ENCODE measurements around the gene NFATC3.

Gene NFATC3

GRCh38 chr16:68166264-68166663 lies 81.1 kb downstream of the NFATC3 start:
- H3K4me3 ChIP-seq (ENCODE audit: low read depth, low read length) = no peak overlapping the region
- DNase-seq (ENCODE audit: low read depth) = no peak
- TF ChIP-seq MAX (IDR thresholded peaks at IDR 0.05; ENCODE audit: low read depth, low read length) (no peak), MYC (IDR thresholded peaks at IDR 0.05; ENCODE audit: low read depth, low read length) (no peak), CTCF (IDR thresholded peaks at IDR 0.05; ENCODE audit: low read depth, low read length) (no peak), POLR2A (IDR thresholded peaks at IDR 0.05; ENCODE audit: extremely low read depth, insufficient read length) (no peak)

GRCh38 chr16:68179196-68179795 lies 94.1 kb downstream of the NFATC3 start:
- no peak for TF ChIP-seq MYC (IDR thresholded peaks at IDR 0.05; ENCODE audit: low read depth, low read length)
- TF ChIP-seq CTCF (IDR thresholded peaks at IDR 0.05; ENCODE audit: low read depth, low read length) = no peak
- TF ChIP-seq MAX (IDR thresholded peaks at IDR 0.05; ENCODE audit: low read depth, low read length) = no peak
- TF ChIP-seq POLR2A (IDR thresholded peaks at IDR 0.05; ENCODE audit: extremely low read depth, insufficient read length) = no peak

DNA sequence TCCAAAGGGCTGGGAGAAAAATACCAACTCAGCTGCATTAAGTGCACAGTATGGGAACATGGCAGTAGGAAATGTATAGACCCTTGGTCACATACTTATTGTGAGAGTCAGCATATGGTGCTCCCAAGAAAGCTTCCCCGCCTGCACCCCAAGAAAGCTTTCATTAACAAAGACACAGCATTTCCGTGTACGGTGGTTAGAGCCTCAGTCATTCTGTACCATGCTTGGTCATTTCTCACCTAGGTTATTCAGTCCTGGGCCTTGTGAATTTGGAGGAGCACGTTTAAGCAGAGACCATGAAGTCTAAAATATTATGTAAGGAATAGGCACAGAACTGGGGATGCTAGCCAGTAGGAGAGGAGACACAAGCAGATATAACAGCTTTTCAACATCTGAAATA lies 94.7 kb downstream of the NFATC3 start:
- no peak for DNase-seq (ENCODE audit: low read depth)
- TF ChIP-seq CTCF (IDR thresholded peaks at IDR 0.05; ENCODE audit: low read depth, low read length) = no peak
- no peak for TF ChIP-seq MAX (IDR thresholded peaks at IDR 0.05; ENCODE audit: low read depth, low read length)
- no peak for TF ChIP-seq POLR2A (IDR thresholded peaks at IDR 0.05; ENCODE audit: extremely low read depth, insufficient read length)
- no peak for TF ChIP-seq MYC (IDR thresholded peaks at IDR 0.05; ENCODE audit: low read depth, low read length)
- H3K4me3 ChIP-seq (ENCODE audit: low read depth, low read length) = no peak overlapping the region

More at GRCh38 chr16:68179196-68179795, 94.1 kb downstream of the NFATC3 start:
- H3K4me3 ChIP-seq (ENCODE audit: low read depth, low read length) = no peak overlapping the region
- DNase-seq (ENCODE audit: low read depth) = no peak

DNA sequence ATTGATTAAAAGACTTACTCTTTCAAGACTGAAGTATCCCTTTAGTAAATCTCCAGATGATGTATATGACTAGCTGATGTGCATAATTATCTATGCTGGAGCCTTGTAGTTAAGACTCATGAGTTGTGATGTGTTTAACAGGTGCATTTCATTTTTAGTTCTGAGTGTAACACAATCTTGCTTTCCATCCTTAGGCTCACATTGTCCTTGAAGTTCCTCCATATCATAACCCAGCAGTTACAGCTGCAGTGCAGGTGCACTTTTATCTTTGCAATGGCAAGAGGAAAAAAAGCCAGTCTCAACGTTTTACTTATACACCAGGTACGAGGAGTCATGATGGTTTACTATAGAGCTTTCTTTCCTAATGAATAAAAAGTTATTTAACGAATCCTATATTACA lies 97.9 kb downstream of the NFATC3 start:
- no peak overlapping the region for H3K4me3 ChIP-seq (ENCODE audit: low read depth, low read length)
- TF ChIP-seq POLR2A (IDR thresholded peaks at IDR 0.05; ENCODE audit: extremely low read depth, insufficient read length) (no peak), MYC (IDR thresholded peaks at IDR 0.05; ENCODE audit: low read depth, low read length) (no peak)
- no peak for DNase-seq (ENCODE audit: low read depth)

DNA sequence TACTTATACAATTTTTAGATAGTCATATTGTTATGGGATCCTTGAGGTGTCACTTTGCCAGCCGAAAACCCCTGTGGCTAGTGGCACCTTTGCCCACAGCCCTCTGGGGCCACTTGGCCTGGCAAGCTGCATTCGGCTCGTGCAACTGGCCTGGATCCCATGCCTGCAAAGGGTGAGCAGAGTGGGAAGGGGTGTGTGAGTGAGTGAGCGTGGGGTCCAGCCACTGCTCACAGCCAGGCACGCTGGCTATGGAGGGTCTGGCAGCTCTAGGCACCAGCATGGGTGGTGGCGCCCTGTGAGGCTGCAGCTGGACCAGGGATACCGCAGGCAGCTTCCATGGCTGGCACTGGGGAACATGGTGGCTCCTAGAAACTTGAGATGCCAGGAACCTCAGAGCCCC lies 101.7 kb downstream of the NFATC3 start:
- DNase-seq (ENCODE audit: low read depth) = no peak
- no peak for TF ChIP-seq MYC (IDR thresholded peaks at IDR 0.05; ENCODE audit: low read depth, low read length)
- no peak for TF ChIP-seq CTCF (IDR thresholded peaks at IDR 0.05; ENCODE audit: low read depth, low read length)
- TF ChIP-seq POLR2A (IDR thresholded peaks at IDR 0.05; ENCODE audit: extremely low read depth, insufficient read length) = no peak
- TF ChIP-seq MAX (IDR thresholded peaks at IDR 0.05; ENCODE audit: low read depth, low read length) = no peak
- H3K4me3 ChIP-seq (ENCODE audit: low read depth, low read length) = no peak overlapping the region

- DNase-seq (ENCODE audit: low read depth) = no peak
- TF ChIP-seq MAX (IDR thresholded peaks at IDR 0.05; ENCODE audit: low read depth, low read length) (no peak), MYC (IDR thresholded peaks at IDR 0.05; ENCODE audit: low read depth, low read length) (no peak), POLR2A (IDR thresholded peaks at IDR 0.05; ENCODE audit: extremely low read depth, insufficient read length) (no peak), CTCF (IDR thresholded peaks at IDR 0.05; ENCODE audit: low read depth, low read length) (no peak)
- no peak overlapping the region for H3K4me3 ChIP-seq (ENCODE audit: low read depth, low read length)
Measured at GRCh38 chr16:68187505-68187904, 102.3 kb downstream of the NFATC3 start.
